Measurements from ENCODE around the gene TKTL1. TPM values are rescaled to one million over a fixed set of nuclear protein-coding genes. Genes with fewer than 3 reads are reported as not detected.

TKTL1 gene
- total RNA-seq, 1 donor from 2014 or later, result not detected

DNA sequence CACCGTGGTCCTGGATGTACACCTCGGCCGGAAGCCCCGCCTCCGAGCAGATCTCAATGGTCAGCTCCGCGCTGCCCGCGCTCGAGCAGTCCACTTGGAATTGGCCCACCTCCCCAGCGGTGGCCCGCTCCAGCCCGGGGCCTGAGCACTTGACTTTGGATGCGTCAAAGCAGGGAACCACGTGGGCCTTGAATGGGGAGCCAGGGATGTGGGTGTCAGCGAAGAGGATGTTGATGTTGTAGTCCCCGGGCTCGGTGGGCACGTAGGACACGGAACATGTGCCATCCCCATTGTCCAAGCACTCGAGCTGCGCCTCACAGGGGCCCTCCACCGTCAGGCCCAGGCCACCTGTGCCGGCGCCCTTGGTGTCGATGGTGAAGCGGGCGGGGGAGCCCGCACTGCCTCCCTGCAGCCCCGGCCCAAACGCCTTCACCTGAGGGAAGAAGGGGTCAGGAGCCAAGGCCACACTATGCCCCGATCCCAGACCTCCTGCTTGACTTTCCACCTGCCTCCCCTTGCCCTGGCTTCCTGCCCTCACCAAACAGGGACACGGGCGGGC lies 64.6 kb downstream of the TKTL1 start:
- no peaks in the 10 kb centered on the region for H3K27me3 ChIP-seq (ENCODE audit: control insufficient read depth, insufficient read depth, low read length)
- TF ChIP-seq CTCF (IDR thresholded peaks at IDR 0.05; ENCODE audit: insufficient read depth, low read length, severe bottlenecking), result no peak
- FAIRE-seq (no peak), DNase-seq (ENCODE audit: low read depth) (no peak)
- peaks cover 53% of the 10 kb centered on the region for H3K36me3 ChIP-seq (ENCODE audit: control insufficient read depth, insufficient read depth, low read length)
- no peak overlapping the region for H3K4me3 ChIP-seq (ENCODE audit: low read depth, low read length)

- no peaks in the 10 kb centered on the region for H3K27me3 ChIP-seq (ENCODE audit: control insufficient read depth, insufficient read depth, low read length)
- no peak overlapping the region for H3K4me3 ChIP-seq (ENCODE audit: low read depth, low read length)
- H3K36me3 ChIP-seq (ENCODE audit: control insufficient read depth, insufficient read depth, low read length), result peaks cover 58% of the 10 kb centered on the region
- no peak for TF ChIP-seq CTCF (IDR thresholded peaks at IDR 0.05; ENCODE audit: insufficient read depth, low read length, severe bottlenecking)
- DNase-seq (ENCODE audit: low read depth) (no peak), FAIRE-seq (no peak)
Measured at GRCh38 chrX:154362085-154362742, 66.6 kb downstream of the TKTL1 start.

GRCh38 chrX:154363706-154364439 lies 68.3 kb downstream of the TKTL1 start:
- no peak for TF ChIP-seq CTCF (IDR thresholded peaks at IDR 0.05; ENCODE audit: insufficient read depth, low read length, severe bottlenecking)
- peaks cover 57% of the 10 kb centered on the region for H3K36me3 ChIP-seq (ENCODE audit: control insufficient read depth, insufficient read depth, low read length)
- no peaks in the 10 kb centered on the region for H3K27me3 ChIP-seq (ENCODE audit: control insufficient read depth, insufficient read depth, low read length)
- FAIRE-seq (no peak), DNase-seq (ENCODE audit: low read depth) (no peak)
- H3K4me3 ChIP-seq (ENCODE audit: low read depth, low read length), result no peak overlapping the region

- peaks cover 52% of the 10 kb centered on the region for H3K36me3 ChIP-seq (ENCODE audit: control insufficient read depth, insufficient read depth, low read length)
- no peak overlapping the region for H3K4me3 ChIP-seq (ENCODE audit: low read depth, low read length)
- no peak for FAIRE-seq
- no peak for DNase-seq (ENCODE audit: low read depth)
- no peak for TF ChIP-seq CTCF (IDR thresholded peaks at IDR 0.05; ENCODE audit: insufficient read depth, low read length, severe bottlenecking)
- no peaks in the 10 kb centered on the region for H3K27me3 ChIP-seq (ENCODE audit: control insufficient read depth, insufficient read depth, low read length)
Measured at GRCh38 chrX:154365052-154365600, 69.5 kb downstream of the TKTL1 start.

GRCh38 chrX:154365997-154366665 lies 70.5 kb downstream of the TKTL1 start:
- Histone ChIP-seq H3K27me3 (ENCODE audit: control insufficient read depth, insufficient read depth, low read length) (no peaks in the 10 kb centered on the region), H3K36me3 (ENCODE audit: control insufficient read depth, insufficient read depth, low read length) (peaks cover 51% of the 10 kb centered on the region), H3K4me3 (ENCODE audit: low read depth, low read length) (no peak overlapping the region)
- no peak for FAIRE-seq
- DNase-seq (ENCODE audit: low read depth), result no peak
- no peak for TF ChIP-seq CTCF (IDR thresholded peaks at IDR 0.05; ENCODE audit: insufficient read depth, low read length, severe bottlenecking)
